Adipocyte (in vitro differentiated cells): ENCODE data around the gene FURIN.
"Not testable (repeated sequence)": the region's sequence is repeated elsewhere in the genome, so short reads cannot be mapped to it uniquely, and the experiment has no call there.

Experiments used
- DNase-seq: peaks from one replicate; pipeline ENCODE4 v3.0.0-alpha.2; 2015; ENCODE audit warnings: low read depth
- H3K27me3 ChIP-seq: replicated peaks from 2 replicates; pipeline ENCODE4 v1.7.0; 2013; ENCODE audit warnings: mild to moderate bottlenecking, low read length, moderate library complexity; ENCODE audit not compliant: control insufficient read depth, insufficient read depth
- H3K36me3 ChIP-seq: 2 replicates; pipeline ENCODE4 v1.7.0; 2013; ENCODE audit warnings: low read length, mild to moderate bottlenecking, moderate library complexity; ENCODE audit not compliant: control insufficient read depth, insufficient read depth, severe bottlenecking
- H3K4me1 ChIP-seq: 2 replicates; pipeline ENCODE4 v1.7.0; 2013; ENCODE audit warnings: mild to moderate bottlenecking, low read length, moderate library complexity; ENCODE audit not compliant: control insufficient read depth, insufficient read depth
- H3K4me3 ChIP-seq: 2 replicates; pipeline ENCODE4 v1.7.0; 2013; ENCODE audit warnings: mild to moderate bottlenecking, low read length, moderate library complexity
- H3K9ac ChIP-seq: 2 replicates; pipeline ENCODE4 v1.7.0; 2013; ENCODE audit warnings: mild to moderate bottlenecking, low read length, moderate library complexity
- H3K9me3 ChIP-seq: 2 replicates; pipeline ENCODE4 v1.7.0; 2013; ENCODE audit warnings: mild to moderate bottlenecking, low read length, moderate library complexity; ENCODE audit not compliant: control insufficient read depth

The FURIN gene

DNA sequence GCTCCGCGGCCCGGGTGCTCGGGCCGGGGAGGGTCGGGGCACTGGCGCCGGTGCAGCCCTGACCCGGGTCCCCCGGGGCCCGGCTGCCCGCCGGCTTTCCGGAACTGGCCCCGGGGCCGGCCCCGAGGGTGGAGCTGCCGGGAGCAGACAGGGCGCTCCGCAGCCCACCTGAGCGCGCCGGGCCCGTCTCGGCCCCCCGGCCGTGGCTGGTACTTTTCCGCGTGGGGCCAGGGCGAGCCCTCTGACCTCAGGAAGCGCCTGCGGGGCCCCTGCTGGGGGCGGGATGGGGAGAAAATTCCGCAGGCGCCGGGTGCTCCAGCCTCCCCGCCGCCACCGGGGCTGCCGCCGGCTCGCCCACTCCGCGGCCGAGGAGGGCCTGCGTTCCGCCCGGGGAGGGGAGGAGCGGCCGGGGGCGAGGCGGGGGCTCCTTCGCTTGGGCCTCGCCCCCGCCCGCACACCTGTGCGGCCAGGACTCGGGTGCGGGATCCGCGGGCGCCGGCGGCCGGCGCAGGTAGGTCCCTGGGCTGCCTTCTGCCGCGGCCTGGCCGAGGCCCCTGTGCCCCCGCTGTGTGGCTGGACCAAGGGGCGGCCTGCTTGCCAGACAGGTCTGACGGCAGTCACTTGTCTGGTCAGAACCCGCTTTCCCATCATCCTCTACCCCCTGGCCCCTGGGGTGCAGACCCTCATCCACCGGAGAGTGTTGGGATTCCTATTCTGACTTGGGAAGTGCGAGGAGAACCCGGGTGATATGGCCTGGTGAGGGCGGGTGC, 3.5 kb downstream of the FURIN start:
- Histone ChIP-seq H3K4me3 (peak overlapping the region; percentile 94), H3K36me3 (peaks cover 14% of the 10 kb centered on the region), H3K4me1 (peaks cover 44% of the 10 kb centered on the region), H3K9me3 (no peaks in the 10 kb centered on the region), H3K27me3 (no peaks in the 10 kb centered on the region), H3K9ac (peak overlapping the region; percentile 99)
- DNase-seq = peak; percentile 64

- Histone ChIP-seq H3K9ac (peak overlapping the region; percentile 99), H3K4me1 (peaks cover 44% of the 10 kb centered on the region), H3K36me3 (peaks cover 21% of the 10 kb centered on the region), H3K27me3 (no peaks in the 10 kb centered on the region), H3K9me3 (no peaks in the 10 kb centered on the region), H3K4me3 (peak overlapping the region; percentile 94)
- peak; percentile 77 for DNase-seq
Measured at GRCh38 chr15:90872486-90873184, 4.2 kb downstream of the FURIN start.

GRCh38 chr15:90873488-90873997, 5.2 kb downstream of the FURIN start:
- peaks cover 44% of the 10 kb centered on the region for H3K4me1 ChIP-seq
- peak overlapping the region; percentile 94 for H3K4me3 ChIP-seq
- no peaks in the 10 kb centered on the region for H3K27me3 ChIP-seq
- no peaks in the 10 kb centered on the region for H3K9me3 ChIP-seq
- DNase-seq = no peak
- peaks cover 30% of the 10 kb centered on the region for H3K36me3 ChIP-seq
- peak overlapping the region; percentile 3 for H3K9ac ChIP-seq

- Histone ChIP-seq H3K36me3 (peaks cover 36% of the 10 kb centered on the region), H3K4me3 (no peak overlapping the region), H3K4me1 (peaks cover 41% of the 10 kb centered on the region), H3K27me3 (no peaks in the 10 kb centered on the region), H3K9me3 (no peaks in the 10 kb centered on the region), H3K9ac (peak overlapping the region; percentile 3)
- DNase-seq = peak; percentile 70
Measured at GRCh38 chr15:90873998-90874605, 5.7 kb downstream of the FURIN start.

DNA sequence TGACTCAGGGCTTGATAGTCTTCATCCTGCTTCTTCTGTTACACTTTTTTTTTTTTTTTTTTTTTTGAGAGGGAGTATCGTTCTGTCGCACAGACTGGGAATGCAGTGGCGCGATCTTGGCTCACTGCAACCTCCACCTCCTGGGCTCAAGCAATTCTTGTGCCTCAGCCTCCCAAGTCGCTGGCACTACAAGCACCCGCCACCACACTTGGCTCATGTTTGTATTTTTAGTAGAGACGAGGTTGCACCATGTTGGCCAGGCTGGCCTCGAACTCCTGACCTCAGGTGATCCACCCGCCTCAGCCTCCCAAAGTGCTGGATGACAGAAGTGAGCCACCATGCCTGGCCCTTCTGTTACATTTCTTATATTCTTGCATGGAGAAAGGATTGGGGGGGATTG, 6.6 kb downstream of the FURIN start:
- not testable (repeated sequence) for DNase-seq, H3K27me3 ChIP-seq, H3K4me3 ChIP-seq, H3K9me3 ChIP-seq, H3K9ac ChIP-seq
- peaks cover 32% of the 10 kb centered on the region for H3K4me1 ChIP-seq
- H3K36me3 ChIP-seq = peaks cover 44% of the 10 kb centered on the region

- Histone ChIP-seq H3K9me3 (no peaks in the 10 kb centered on the region), H3K4me1 (peaks cover 26% of the 10 kb centered on the region), H3K27me3 (no peaks in the 10 kb centered on the region), H3K9ac (no peak overlapping the region), H3K4me3 (no peak overlapping the region), H3K36me3 (peaks cover 50% of the 10 kb centered on the region)
- no peak for DNase-seq
Measured at GRCh38 chr15:90875549-90875981, 7.2 kb downstream of the FURIN start.

GRCh38 chr15:90876046-90876445, 7.7 kb downstream of the FURIN start:
- H3K9me3 ChIP-seq = no peaks in the 10 kb centered on the region
- peaks cover 22% of the 10 kb centered on the region for H3K4me1 ChIP-seq
- H3K27me3 ChIP-seq = no peaks in the 10 kb centered on the region
- no peak overlapping the region for H3K4me3 ChIP-seq
- no peak overlapping the region for H3K9ac ChIP-seq
- peaks cover 55% of the 10 kb centered on the region for H3K36me3 ChIP-seq
- no peak for DNase-seq

GRCh38 chr15:90876512-90877170, 8.3 kb downstream of the FURIN start:
- peaks cover 61% of the 10 kb centered on the region for H3K36me3 ChIP-seq
- DNase-seq = no peak
- peaks cover 22% of the 10 kb centered on the region for H3K4me1 ChIP-seq
- H3K9me3 ChIP-seq = no peaks in the 10 kb centered on the region
- H3K9ac ChIP-seq = no peak overlapping the region
- H3K4me3 ChIP-seq = no peak overlapping the region
- H3K27me3 ChIP-seq = no peaks in the 10 kb centered on the region

- H3K9ac ChIP-seq = no peak overlapping the region
- H3K27me3 ChIP-seq = no peaks in the 10 kb centered on the region
- H3K4me1 ChIP-seq = peaks cover 22% of the 10 kb centered on the region
- H3K4me3 ChIP-seq = no peak overlapping the region
- no peaks in the 10 kb centered on the region for H3K9me3 ChIP-seq
- DNase-seq = no peak
- H3K36me3 ChIP-seq = peaks cover 68% of the 10 kb centered on the region
Measured at GRCh38 chr15:90877315-90877714, 8.9 kb downstream of the FURIN start.

- no peaks in the 10 kb centered on the region for H3K9me3 ChIP-seq
- DNase-seq = no peak
- H3K4me3 ChIP-seq = no peak overlapping the region
- peaks cover 69% of the 10 kb centered on the region for H3K36me3 ChIP-seq
- H3K27me3 ChIP-seq = no peaks in the 10 kb centered on the region
- no peak overlapping the region for H3K9ac ChIP-seq
- H3K4me1 ChIP-seq = peaks cover 16% of the 10 kb centered on the region
Measured at GRCh38 chr15:90877996-90878395, 9.6 kb downstream of the FURIN start.

- Histone ChIP-seq H3K4me1 (peaks cover 16% of the 10 kb centered on the region), H3K9ac (no peak overlapping the region), H3K4me3 (no peak overlapping the region), H3K9me3 (no peaks in the 10 kb centered on the region), H3K36me3 (peaks cover 69% of the 10 kb centered on the region), H3K27me3 (no peaks in the 10 kb centered on the region)
- DNase-seq = no peak
Measured at GRCh38 chr15:90878660-90879059, 10.3 kb downstream of the FURIN start.
